GM19452 (cell line): Measurements from ENCODE around the gene ATP8B3.

Source experiments
- ATAC-seq: cut with Tn5 transposase; IDR thresholded peaks from one replicate; pipeline ENCODE4 v1.9.1; 2021; ENCODE audit not compliant: unreplicated experiment

Gene ATP8B3

DNA sequence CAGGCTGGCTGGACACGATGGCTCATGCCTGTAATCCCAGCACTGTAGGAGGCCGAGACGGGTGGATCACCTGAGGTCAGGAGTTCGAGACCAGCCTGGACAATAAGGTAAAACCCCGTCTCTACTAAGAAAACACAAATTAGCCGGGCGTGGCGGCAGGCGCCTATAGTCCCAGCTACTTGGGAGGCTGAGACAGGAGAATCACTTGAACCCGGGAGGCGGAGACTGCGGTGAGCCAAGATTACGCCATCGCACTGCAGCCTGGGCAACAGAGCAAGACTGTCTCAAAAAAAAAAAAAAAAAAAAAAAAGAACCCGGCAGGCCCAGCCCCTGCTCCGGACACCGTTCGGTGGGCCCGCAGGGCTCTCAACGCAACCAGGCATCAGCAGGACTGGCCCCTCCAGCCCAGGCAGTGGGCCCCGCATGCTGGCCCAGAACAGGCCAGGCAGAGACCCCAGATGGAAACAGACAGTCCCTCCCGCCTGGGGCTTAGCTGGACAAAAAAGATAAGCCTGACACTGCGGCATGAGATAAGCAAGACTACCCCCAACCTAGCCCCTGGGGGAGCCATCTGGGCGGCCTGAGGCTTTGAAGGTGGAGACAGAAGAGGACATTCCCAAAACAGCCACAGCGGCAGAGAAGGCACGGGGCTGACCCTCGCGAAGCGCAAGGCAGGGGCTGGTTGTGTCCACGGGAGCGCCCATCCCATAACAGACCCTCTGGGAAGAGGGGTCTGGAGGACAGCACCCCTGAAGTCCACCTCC, 24.6 kb upstream of the ATP8B3 start:
- ATAC-seq, result no peak

DNA sequence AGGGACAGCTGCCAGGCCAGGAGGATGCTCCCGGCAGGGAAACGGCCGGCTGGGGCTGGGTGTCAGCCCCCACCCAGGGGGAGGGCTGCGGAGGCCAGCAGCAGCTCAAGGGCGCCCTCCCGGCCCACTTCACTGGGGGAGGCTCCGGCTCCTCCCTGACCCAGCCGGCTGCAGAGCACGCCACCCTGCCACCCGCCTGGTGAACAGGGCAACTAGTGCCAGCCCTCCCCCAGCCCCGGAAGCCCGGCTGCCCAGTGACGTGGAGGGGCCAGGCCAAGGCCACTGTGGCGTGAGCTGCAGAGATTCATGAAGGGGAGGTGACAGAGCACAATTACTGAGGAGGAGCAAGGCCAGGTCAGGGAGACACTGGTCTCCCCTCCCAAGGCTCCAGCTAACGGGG, 21.5 kb upstream of the ATP8B3 start:
- no peak for ATAC-seq

DNA sequence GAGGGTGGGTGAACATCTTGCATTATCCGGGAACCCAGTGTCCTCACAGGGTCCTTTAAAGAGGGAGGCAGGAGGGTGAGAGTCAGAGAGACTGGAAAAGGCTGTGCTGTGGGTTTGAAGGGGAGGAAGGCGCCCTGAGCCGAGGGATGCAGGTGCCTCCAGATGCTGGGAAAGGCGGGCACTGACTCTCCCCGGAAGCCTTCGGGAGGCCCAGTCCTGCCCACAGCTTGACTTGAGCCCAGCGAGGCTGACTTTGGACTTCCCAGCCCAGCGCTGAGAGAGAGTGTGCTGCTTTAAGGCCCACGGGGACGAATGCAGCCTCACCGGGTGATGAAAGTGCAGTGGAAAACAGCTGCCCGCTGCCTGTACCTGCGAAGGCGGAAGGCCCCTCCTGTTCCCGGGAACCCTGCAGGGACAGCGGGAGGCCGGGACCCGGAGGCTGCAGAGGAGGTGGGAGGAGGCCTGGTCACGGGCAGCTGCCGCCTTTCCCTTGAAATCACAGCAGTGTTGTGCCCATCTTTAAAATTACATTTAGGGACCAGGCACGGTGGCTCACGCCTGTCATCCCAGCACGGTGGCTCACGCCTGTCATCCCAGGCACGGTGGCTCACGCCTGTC, 20.1 kb upstream of the ATP8B3 start:
- ATAC-seq, result no peak

DNA sequence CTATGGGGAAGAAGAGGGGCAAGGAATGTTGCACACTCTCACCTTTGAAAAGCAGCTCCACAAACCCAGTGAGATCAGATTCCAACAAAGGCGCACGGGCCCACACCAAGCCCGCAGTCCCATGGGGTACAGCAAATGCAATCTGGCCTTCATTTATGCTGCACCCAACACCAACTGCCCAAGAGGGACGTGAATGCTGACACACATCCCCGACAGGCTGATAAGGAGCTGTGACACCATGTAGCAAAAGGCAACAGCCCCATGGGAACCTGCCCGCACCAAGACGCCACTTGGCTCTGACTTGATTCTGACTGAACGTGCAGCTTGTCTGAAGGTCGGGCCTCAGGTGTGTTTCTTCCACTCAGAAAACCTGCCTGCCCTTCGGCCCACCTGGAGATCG, 18.9 kb upstream of the ATP8B3 start:
- ATAC-seq, result no peak

DNA sequence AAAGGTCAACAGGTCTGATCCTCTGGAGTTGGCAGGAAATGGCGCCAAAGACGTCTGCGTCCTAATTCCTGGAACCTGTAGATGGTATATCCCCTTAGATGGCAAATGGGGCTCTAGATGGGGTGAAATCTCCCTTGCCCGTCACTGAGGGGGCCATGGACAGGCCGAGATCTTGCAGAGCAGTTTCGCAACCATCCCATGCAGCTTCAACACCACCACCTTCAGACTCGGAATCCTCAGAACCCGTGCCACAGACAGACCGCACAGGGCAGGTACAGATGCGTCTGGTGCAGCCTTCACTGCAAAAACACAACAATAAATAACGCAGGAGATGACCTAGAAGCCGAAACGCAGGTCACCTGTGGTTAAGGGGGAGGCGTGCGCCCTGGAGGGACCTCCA, 18.5 kb upstream of the ATP8B3 start:
- ATAC-seq, result no peak

DNA sequence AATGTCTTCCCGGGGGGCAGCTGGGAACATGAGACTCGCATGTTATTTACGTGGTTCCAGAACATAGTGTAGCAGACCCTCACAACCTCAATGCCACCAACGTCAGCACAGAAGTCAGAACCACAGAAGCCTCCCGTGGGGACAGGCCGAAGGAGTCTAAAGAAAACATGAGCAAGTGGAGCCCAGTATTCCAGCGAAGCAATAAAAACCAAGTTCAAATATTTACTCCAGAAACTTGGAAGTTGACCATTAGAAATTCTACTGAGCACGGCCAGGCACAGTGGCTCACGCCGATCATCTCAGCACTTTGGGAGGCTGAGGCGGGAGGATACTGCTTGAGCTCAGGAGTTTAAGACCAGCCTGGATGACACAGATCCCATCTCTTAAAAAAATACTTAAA, 17.9 kb upstream of the ATP8B3 start:
- no peak for ATAC-seq

DNA sequence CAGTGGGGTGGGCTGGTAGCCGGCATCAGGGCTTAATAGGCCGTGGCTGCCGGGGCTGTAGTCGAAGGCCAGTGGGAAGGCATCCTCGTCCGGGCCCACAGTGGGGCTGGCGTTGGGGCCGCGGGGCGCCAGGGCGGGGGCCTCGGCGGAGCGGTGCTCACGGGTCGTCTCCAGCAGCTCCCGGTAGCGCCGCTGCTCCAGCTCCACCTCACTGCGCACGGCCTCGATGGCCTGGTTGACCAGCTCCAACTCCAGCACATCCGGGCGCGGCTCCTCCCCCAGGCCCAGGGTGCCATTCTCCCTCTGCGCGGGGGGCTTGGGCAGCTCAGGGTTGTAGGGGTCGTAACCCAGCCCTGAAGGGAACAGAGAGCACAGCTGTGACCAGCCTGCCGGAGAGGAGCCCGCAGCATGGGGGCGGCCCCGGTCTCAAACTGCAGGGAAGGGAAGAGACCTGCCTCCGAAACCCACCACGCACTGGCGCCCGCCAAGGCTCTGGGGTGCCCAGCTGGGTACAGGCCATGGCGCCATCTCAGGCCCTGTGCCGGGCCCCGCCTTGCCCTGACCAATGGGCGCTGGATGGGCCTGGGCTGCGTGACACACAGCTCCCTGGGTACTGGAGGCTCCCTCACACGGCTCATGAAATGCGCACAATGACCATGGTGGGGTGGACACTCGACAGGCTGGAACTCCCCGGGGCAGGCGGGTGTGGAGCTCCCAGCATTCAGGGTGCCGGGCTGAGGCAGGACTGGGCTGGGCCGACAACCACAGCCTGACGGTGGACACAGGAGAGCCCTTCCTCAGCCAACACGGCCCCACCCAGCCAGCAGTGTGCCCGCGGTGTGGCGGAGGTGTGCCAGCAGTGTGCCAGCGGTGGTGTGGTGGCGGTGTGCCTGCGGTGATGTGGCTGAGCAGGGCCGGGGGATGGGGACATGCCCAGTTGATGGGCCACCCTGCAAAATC, 16.5 kb upstream of the ATP8B3 start:
- ATAC-seq, result no peak

DNA sequence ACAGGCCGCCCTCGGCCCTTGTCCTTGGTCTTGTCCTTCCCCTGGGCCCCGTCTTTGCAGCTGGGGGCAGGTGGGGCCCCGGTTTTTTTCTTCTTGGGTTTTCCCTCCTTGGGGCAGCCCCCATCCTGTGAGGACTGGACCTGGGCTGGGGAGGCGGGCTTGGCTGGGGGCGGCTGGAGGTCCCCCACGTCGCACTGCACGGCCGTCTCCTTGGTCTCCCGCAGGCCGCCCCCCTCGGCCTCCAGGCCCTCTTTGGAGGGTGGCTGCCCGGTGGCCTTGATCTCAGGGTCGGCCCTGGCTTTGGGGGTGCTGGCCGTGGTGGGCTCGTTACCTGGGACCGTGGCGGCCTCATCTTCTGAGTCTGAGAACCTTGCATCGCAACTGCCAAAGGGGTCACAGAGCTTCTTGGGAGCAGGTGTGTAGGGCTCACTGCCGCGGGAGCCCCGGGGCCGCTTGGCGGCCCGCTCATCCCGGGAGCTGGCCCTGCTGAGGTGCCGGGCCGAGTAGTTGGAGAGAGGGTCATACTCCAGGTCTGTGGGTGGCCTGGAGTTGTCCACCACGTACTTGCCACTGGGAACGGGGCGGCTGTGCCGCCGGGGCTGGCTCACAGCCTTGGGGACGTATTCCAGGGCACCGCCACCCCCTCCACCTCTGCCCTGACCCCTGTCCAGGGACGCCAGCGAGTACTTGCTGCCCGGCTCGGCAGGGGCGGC, 15.6 kb upstream of the ATP8B3 start:
- no peak for ATAC-seq

DNA sequence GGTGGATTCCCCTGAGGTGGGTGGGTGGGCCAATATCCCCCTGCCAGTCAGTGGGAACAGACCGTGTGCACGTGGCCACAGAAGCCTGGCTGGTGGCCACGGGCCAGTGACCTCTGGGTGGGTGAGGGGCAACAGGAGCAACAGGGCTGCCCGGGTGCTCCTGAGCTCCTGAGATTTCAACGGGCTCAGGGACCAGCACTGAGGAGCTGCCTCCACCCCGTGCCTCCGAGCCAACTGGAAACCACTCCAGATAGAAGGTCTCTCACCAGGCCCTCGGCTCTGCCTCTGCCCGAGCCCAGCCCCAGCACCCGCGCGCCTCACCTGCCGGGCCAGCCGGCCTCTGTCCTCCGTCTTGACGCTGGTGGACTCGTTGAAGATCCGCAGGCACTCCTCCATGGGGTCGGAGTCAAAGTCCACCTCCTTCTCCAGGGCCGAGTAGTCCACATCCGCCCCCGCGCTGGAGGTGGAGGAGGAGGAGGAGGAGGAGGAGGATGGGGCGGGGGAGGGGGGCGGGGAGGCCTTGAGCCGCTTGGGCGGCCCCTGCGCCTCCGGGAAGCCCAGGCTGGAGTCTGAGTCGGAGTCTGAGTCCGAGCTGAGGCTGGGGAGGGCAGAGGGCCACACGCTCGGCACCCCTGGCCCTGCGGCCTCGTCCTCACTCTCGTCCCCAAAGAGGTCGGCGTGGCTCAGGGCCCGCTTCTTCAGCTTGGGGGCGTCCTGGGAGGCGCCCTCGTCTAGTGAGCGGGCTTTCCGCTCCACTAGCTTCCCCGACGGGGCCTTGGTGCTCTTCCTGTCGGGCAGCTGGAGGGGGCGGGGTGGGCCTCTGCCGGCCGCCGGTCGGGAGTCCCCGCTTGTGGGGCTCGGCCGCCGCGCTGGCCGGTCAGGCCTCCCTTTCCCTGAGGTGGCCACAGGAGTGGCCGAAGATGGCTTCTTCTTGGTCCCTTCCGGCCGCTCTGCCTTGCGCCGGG, 14.8 kb upstream of the ATP8B3 start:
- no peak for ATAC-seq

DNA sequence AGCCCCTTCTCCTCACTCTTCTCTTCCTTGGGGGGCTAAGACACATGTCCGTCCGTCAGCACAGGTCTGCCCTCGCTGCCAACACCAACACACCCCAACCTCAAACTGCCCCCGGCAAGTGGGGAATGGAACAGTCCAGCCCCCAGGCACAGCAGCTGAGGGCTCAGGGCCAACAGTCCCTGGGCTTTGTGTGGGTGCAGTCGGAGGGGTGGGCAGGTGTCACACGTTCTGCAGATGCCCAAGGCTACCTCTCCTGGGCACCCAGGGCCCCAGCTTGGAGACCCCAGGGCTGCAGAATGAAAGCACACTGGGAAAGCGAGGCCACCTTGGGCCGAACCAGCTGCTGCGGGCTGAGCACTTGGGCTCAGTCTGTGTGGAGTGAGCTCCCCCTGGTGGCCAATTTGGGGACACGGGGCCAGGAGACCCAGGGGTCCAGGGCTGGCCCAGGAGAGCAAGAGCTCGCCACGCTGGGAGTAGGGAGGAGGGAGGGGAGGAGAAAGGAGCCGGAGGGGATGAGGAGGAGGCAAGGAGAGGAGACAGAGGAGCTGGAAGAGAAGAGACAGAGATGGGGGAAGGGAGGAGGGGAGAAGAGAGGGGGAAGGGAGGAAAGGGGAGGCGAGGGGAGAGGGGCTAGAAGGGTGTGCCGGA, 14.0 kb upstream of the ATP8B3 start:
- ATAC-seq, result no peak

DNA sequence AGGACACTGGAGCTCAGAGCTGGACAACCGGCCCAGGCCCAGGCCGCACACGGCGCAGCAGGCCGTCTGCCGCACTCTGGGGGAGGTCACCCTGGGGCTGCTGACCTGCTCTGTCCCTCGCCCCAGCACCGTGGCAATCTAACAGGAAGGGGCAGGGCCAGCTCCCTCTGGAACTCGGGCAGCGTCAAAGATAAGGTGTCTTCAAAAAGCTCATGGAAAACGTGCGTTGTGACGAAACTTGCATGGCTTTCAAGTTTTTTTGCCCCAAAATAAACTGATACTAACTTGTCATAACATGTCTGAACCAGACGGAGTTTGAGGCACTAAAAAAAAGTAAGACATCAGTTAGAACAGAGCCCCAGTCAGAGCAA, 12.2 kb upstream of the ATP8B3 start:
- ATAC-seq, result no peak

DNA sequence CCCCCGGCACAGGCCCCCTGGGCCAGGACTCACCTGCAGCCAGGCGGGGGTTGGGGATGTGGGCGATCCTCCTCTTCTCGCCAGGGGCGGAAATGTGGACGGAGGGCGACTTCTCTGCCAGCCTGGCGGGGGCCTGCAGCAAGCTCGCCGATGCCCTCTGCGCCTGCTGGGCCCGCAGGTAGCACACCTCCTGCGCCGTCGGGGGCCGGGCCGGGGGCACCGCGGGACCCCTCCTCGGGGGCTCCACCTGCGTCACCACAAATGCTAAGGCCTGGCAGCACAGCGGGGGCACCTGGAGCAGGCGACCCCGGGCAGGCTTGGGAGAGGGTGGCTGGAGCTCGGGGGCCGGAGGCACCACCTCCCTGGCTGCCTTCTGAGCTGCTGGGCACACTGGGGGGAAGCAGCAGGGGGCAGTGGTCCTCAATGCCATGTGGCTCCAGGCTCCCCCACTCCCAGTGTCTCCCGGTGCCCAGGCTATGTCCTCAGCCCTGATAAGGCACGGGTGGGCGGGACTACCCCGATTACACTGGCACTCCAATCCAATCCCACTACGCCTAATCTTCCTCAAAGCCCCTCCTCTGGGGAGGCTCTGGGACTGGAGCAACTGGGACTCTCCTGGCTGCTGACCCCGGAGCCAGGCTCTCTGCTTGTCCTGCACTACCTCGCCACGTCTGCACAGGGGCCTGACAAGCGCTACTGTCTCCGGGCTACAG, 11.6 kb upstream of the ATP8B3 start:
- no peak for ATAC-seq

DNA sequence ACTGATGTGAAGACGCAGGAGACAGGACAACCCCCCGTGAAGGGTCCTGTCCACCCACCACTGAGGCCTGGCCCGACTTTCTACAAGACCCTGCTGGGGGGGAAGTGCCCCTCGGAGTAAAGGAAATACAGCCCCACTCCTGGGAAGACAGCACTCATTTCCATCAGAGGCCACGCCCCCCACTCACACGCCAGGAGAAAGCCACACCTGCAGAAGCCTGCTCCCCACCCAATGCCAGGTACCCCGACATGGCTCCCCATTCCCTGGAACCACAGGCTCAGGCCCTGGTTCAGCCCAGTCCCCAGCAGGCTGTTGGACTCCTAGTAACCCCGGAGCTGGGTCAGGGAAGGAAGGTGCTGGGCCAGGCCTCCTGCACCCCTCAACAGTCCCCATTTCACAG, 10.9 kb upstream of the ATP8B3 start:
- ATAC-seq, result no peak

DNA sequence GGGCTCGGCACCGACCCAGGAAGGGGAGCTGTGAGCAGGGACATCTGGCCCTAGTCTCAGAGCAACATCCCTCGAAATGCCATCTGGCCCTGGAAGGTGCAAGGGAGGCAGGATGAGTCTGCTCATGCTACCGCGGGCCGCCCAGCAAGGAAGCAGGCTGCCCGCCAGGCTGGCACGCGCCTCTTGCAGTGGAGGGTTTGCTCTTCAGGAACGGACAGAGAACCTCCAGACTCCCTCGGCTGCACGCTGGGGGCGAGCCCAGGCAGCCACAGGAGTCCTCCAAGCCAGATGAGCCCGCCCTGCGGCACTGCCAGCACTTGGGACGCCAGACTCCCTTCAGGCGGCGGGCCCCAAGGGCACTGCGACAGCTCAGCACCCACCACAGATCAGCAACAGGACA, 10.1 kb upstream of the ATP8B3 start:
- ATAC-seq, result no peak

DNA sequence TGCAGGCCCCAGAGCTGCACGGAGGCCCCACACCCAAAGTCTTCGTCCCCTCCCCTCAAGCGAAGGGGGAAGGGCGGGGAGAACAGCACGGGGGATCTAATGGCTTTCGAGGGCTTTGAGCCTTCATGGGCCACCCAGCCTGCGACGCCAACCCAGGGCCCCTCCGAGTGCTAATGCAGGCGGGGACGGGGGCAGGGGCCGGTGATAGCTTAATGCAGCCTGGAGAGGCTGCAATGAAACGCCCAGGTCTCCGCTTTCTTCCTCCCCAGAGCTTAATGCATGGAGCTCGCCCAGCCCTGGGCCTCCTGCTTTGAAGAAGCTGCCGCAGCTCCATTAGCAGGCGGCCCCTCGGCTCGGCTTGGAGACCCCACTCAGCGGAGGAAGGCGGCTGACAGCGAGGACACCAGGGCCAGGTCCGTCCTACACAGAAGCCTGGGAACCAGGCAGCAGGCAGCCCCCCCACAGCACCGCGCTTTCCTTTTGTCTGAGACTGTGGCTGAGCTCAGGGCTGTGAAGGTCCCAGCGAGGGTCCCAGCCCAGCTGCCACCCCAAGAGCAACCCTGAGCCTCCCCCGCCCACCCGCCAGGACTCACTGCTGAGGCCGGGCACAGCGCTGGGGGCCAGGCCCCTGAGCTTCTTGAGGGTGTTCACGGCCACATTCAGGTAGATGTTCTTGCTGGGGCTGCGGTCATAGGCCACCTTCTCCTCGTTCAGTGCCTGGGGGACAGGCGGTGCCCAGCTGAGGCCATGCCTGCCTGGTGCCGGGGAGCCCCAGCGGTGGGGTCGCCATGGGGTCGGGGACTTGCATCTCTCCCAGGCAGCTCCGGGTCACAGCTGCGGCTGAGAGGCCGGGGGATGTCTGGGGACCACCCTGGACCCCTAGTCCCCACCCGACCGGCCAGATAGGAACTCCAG, 7.5 kb upstream of the ATP8B3 start:
- no peak for ATAC-seq

DNA sequence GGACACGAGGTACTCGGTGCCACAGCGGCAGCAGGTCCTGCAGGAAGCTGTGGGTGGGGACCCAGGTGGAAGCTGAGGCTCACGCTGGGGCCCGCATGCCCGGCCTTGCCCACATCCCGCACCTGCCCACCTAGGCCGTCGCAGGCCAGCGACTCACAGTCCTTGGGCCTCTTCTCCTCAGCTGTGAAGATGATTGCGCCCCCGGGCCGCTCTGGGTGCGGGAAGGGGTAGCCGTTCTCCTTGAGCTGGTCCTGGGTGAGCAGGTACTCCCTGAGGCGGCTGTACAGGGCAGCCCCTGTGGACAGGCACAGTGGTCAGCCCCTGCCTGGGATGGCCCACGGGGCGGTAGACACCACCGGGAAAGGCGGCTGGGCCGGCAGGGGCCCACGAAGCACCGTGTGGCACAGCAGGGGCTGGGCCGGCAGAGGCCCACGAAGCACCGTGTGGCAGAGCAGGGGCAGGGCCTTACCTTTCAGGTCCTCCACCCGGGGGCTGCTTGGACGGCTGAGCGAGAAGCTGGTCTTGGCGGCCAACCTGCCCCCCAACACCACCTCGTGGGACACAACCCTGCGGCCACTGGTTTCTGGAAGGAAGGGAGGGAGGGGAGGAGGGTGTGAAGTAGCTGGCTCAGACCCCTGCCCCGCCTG, 6.6 kb upstream of the ATP8B3 start:
- ATAC-seq, result no peak

DNA sequence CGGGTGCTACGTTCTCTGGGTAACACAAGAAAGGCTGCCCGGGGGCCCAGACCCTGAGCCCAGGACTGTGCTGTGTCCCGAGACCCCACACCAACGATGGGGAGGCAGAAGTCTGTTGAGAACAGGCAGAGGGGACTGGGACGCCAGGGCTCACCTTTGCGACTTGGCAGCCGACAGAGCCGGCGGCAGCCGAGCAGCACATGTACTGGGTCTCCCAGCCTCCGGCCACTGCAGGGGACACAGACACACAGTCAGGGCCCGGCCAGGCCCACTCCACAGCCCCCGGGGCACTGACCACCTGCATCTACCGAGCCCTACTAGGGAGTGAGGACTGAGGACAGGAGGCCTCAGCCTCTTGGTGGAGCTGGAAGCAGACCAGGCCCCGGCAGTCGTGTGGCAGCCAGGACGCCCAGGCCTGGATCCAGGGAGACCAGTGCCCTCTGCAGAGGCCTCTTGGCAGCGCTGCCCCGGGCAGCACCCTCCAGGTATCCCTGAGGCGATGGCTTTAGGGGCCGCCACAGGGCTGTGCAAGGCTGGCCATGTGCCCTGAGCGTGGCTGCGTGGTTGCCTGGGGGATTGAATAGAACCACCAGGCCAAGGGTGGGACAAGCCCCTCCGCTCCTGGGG, 5.6 kb upstream of the ATP8B3 start:
- ATAC-seq, result no peak
